22Rv1 (cell line): ENCODE results near the gene SYNE3.

Experiments used
- ZFX ChIP-seq: fragments of 450-650 bp; IDR thresholded peaks from 2 replicates; pipeline ENCODE4 v1.6.1; 2017; ENCODE audit warnings: antibody characterized with exemption, borderline replicate concordance
- TF ChIP-seq, protein P1 (sequence below): fragments of 450-650 bp; IDR thresholded peaks from 2 replicates; pipeline ENCODE4 v1.5.1; 2017; ENCODE audit warnings: mild to moderate bottlenecking

DNA sequence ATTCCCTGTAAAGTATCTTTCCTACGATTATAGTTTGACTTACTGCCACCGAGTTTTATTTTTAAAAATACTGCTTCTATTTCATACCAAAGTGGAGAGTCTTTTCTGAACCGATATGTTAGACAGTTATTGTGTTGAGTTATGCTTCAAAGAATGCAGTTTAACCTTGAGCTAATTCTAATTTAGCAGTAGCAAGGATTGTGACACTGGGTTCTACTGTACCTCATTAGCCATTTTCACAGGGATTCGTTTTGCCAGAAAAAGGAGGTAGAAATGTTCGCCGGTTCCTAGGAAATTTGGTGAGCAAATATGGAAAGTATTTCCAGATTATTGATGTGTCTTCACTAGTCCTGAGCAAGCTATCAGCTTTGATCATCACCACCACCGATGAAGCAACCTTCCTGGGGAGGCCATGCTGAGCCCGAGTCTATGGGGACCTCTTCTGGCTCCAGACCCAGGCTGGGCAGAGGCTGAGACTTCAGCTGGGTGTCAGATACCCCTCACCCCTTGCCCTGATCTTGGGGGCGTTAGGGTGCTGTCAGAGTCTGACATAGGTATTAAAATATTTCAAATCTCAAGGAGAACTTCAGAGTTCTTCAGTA, 32.0 kb upstream of the SYNE3 start:
- no peak for TF ChIP-seq ZFX
- TF ChIP-seq, protein P1, sequence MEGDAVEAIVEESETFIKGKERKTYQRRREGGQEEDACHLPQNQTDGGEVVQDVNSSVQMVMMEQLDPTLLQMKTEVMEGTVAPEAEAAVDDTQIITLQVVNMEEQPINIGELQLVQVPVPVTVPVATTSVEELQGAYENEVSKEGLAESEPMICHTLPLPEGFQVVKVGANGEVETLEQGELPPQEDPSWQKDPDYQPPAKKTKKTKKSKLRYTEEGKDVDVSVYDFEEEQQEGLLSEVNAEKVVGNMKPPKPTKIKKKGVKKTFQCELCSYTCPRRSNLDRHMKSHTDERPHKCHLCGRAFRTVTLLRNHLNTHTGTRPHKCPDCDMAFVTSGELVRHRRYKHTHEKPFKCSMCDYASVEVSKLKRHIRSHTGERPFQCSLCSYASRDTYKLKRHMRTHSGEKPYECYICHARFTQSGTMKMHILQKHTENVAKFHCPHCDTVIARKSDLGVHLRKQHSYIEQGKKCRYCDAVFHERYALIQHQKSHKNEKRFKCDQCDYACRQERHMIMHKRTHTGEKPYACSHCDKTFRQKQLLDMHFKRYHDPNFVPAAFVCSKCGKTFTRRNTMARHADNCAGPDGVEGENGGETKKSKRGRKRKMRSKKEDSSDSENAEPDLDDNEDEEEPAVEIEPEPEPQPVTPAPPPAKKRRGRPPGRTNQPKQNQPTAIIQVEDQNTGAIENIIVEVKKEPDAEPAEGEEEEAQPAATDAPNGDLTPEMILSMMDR, result no peak
